HK-2 (cell line): ENCODE results near the gene OR2T33.
"Not testable (repeated sequence)": the region's sequence is repeated elsewhere in the genome, so short reads cannot be mapped to it uniquely, and the experiment has no call there.

Experiments
- DNase-seq: peaks from one replicate; pipeline ENCODE4 v3.0.0-alpha.2; 2018; ENCODE audit not compliant: unreplicated experiment

Gene OR2T33, protein sequence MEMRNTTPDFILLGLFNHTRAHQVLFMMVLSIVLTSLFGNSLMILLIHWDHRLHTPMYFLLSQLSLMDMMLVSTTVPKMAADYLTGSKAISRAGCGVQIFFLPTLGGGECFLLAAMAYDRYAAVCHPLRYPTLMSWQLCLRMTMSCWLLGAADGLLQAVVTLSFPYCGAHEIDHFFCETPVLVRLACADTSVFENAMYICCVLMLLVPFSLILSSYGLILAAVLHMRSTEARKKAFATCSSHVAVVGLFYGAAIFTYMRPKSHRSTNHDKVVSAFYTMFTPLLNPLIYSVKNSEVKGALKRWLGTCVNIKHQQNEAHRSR

DNA sequence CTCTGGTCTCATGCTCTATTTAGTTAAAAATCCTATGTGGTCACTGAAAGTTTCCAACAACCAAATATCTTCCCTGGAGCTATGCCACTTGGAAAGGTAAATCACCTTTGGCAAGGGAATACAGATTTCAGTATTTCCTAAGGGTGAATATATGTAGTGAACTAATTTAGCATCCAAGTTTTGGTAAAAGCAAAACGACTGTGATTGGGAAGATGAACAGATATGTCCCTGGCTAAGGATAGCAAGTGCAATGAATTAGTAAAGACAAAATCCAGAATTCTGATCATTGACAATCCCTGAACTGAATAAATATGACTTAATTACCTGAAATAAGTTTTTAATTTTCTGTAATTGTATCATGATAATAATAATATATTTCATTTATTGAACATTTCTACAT, at the start of gene OR2T33:
Gene OR2T33 (minus strand): TSS at position 101 of the 400 bp plus-strand sequence. CDS start 4,162 bp downstream, outside the sequence.
- DNase-seq, result no peak

DNA sequence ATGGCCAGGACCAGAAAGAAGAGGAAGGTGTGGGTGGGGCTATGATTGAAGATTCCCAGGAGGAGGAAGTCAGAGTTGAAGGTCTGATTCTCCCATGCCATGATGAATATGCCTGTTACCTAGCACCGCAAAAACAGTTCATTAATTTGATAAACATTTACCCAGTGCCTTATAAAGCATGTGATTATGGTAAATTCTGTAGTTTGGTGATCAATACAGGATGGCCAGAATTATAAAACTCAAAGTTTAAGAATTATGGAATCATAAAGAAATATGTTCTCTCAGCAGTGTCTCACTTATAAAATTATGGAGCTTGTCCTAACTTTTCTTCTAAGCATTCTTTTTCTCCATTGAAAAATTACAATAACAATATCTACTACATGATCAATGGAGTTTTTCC, 46.7 kb upstream of the OR2T33 start, which contains the start of gene OR2M7:
Gene OR2M7 (minus strand): TSS at position 101 of the 400 bp plus-strand sequence. CDS start 0 bp downstream, at position 101.
- DNase-seq, result no peak

GRCh38 chr1:248316796-248317195, 39.0 kb upstream of the OR2T33 start:
- DNase-seq, result no peak

- DNase-seq, result not testable (repeated sequence)
These were observed 29.0 kb upstream of the OR2T33 start for GRCh38 chr1:248306740-248307139.

- no peak for DNase-seq
These were observed 28.3 kb upstream of the OR2T33 start for GRCh38 chr1:248306103-248306502.

- not testable (repeated sequence) for DNase-seq
These were observed 27.9 kb upstream of the OR2T33 start for GRCh38 chr1:248305672-248306071.

DNA sequence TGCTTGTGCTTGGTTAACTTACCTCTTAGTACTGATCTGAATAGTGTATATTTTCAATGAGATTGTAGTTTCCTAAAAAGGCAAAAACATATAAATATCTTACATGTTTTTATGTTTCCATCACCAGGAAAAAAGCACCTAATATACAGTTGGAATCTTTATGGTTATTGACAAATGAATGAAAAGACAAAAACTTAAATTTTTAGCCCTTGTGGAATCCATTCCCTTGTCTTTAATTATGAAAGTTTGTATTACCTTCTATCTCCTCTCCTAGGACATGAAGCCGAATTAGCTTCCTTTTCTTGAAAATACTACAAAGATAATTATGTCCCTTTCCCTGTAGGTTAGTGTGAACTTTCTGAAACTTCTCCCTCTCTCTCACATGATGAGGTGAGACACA, 25.5 kb upstream of the OR2T33 start, which contains the start of gene OR2T12:
Gene OR2T12 (minus strand): TSS at position 101 of the 400 bp plus-strand sequence. CDS start 7,846 bp downstream, outside the sequence.
- DNase-seq, result no peak

DNA sequence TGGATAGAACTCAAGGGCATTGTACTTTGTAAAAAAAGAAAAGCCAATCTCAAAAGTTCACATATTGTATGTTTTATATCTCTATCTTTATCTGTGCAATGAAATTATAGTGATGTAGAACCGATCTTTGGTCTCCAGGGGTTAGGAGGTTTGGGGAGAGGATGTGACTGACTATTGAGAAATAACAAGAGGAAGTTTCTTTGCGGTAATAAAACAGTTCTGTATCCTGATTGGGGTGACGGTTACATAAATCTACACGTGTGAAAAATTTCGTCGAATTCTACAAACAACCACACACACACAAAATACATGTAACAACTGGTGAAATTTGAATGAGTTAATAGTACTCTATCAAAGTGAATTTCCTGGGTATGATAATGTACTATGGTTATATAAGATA, 10.6 kb upstream of the OR2T33 start:
- no peak for DNase-seq

- not testable (repeated sequence) for DNase-seq
These were observed 4.6 kb downstream of the OR2T33 start for GRCh38 chr1:248273225-248273624.

DNA sequence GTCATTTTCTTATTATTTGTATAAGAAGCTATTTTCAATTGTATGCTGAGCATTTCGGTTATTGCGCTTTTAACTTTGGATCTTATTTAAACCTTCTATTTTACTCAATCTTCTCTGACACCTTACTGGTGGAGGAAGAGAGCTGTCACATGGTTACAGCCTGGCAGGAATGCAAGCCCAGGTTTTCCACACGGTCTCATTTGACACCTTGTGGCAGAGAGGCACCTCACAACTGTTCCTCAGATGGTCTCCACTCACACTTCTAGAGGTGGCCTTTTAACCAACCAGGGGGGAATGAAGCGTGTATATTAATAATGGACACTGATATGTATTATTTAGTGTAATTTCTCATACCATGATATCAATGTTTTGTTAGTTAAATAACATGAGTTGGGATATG, 9.6 kb downstream of the OR2T33 start:
- DNase-seq, result no peak

- DNase-seq, result not testable (repeated sequence)
These were observed 18.5 kb downstream of the OR2T33 start for GRCh38 chr1:248259309-248259708.

DNA sequence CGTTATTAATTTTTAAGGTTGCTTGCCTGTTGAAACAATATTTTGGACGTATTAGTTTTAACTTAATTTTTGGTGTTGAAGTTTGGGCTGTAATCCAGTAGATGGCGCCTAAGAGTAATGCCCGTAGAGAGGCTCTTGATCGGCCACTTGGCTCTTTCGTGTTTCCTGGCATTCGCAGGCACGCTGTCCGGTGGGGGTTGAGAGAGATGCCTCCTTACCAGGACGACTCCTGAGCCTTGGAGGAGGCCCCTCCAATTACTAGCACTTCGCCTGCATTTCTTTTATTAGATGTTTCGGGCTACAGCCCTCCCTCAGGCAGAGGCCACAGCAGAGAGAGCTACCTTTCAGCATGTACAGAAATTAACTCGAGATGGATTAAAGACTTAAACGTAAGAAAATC, 34.6 kb downstream of the OR2T33 start:
- DNase-seq, result peak; percentile 55

- no peak for DNase-seq
These were observed 38.3 kb downstream of the OR2T33 start for GRCh38 chr1:248239478-248239877.

DNA sequence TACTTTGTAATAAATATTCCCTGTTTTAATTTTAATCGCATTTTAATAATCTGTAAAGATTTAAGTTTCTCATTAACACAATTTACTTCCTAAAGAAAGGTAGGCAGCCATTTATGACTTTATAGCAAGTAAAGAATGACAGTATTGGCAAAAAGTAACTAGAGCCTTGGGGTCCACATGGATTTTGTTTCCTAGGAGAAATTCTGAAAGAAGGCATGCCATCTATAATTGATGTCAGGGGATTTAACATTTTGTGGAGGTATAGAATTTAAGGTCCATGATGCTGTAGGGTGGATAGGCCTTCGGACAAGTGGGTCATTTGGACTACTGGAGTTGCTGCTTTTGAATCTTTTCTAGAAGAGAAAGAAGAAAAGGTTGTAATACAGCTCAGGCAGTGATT, 46.7 kb downstream of the OR2T33 start, which contains the start of gene OR2M4:
Gene OR2M4 (plus strand): TSS at position 301 of the 400 bp plus-strand sequence. CDS start 7,512 bp downstream, outside the sequence.
- DNase-seq, result no peak

- DNase-seq, result no peak
These were observed 48.3 kb downstream of the OR2T33 start for GRCh38 chr1:248229360-248229908.

- no peak for DNase-seq
These were observed 52.2 kb downstream of the OR2T33 start for GRCh38 chr1:248225537-248225936.
